ENCODE results near the gene ZC3H12C.

DNA sequence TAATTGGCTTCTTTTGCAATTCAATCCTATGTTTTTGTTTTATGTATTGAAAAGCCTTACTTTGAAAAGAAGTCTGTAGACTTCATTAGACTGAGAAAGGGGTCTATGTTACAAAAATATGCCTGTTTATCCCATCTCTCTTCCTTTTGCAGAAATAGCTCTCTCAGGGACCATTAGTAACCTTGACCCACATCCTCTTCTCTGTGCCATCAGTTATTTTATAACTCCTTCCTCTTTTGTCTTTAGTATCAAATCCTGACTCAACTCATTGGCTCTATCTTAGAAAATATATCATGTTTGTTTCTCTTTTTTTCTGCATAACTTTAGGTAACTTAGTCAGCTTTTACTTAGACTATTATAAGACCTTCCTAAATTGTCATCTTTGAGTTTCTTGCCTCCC, 20.3 kb downstream of the ZC3H12C start:
- no peak for TF ChIP-seq POLR2A (IDR thresholded peaks at IDR 0.05; ENCODE audit: extremely low read depth, insufficient read length)
- TF ChIP-seq, protein P1, sequence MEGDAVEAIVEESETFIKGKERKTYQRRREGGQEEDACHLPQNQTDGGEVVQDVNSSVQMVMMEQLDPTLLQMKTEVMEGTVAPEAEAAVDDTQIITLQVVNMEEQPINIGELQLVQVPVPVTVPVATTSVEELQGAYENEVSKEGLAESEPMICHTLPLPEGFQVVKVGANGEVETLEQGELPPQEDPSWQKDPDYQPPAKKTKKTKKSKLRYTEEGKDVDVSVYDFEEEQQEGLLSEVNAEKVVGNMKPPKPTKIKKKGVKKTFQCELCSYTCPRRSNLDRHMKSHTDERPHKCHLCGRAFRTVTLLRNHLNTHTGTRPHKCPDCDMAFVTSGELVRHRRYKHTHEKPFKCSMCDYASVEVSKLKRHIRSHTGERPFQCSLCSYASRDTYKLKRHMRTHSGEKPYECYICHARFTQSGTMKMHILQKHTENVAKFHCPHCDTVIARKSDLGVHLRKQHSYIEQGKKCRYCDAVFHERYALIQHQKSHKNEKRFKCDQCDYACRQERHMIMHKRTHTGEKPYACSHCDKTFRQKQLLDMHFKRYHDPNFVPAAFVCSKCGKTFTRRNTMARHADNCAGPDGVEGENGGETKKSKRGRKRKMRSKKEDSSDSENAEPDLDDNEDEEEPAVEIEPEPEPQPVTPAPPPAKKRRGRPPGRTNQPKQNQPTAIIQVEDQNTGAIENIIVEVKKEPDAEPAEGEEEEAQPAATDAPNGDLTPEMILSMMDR (IDR thresholded peaks at IDR 0.05; ENCODE audit: low read depth, low read length): no peak
- TF ChIP-seq MYC (IDR thresholded peaks at IDR 0.05; ENCODE audit: low read depth, low read length): no peak
- TF ChIP-seq MAX (IDR thresholded peaks at IDR 0.05; ENCODE audit: low read depth, low read length): no peak
